OCI-LY7 (cell line): ENCODE data around the gene FOXF1.

ENCODE experiments used
- CTCF ChIP-seq: fragments of 200-600 bp; sonication (generic); conservative IDR thresholded peaks from 2 replicates; pipeline ENCODE4 v1.5.1; 2014; ENCODE audit warnings: mild to moderate bottlenecking, antibody characterized with exemption, low read length, moderate library complexity, mixed read lengths
- EZH2phosphoT487 ChIP-seq: fragments of 200-600 bp; sonication (generic); IDR thresholded peaks from 2 replicates; pipeline ENCODE4 v1.6.1; 2018; ENCODE audit warnings: low read depth, borderline replicate concordance, mild to moderate bottlenecking, mixed run types, antibody characterized with exemption, low read length, moderate library complexity, mixed read lengths

- TF ChIP-seq CTCF (no peak), EZH2phosphoT487 (no peak)
Observed at GRCh38 chr16:86505899-86506864, 4.1 kb upstream of the FOXF1 start.
